GM18511 (cell line): Measurements from ENCODE around the gene GNB5.
"Not testable (repeated sequence)": the region's sequence is repeated elsewhere in the genome, so short reads cannot be mapped to it uniquely, and the experiment has no call there.

Experiments used
- ATAC-seq: cut with Tn5 transposase; IDR thresholded peaks from one replicate; pipeline ENCODE4 v1.9.1; 2021; ENCODE audit warnings: mild to moderate bottlenecking, moderate library complexity; ENCODE audit not compliant: unreplicated experiment

GNB5 gene

GRCh38 chr15:52097180-52097579 lies 94.0 kb downstream of the GNB5 start:
- no peak for ATAC-seq

GRCh38 chr15:52096536-52096935 lies 94.7 kb downstream of the GNB5 start:
- not testable (repeated sequence) for ATAC-seq

DNA sequence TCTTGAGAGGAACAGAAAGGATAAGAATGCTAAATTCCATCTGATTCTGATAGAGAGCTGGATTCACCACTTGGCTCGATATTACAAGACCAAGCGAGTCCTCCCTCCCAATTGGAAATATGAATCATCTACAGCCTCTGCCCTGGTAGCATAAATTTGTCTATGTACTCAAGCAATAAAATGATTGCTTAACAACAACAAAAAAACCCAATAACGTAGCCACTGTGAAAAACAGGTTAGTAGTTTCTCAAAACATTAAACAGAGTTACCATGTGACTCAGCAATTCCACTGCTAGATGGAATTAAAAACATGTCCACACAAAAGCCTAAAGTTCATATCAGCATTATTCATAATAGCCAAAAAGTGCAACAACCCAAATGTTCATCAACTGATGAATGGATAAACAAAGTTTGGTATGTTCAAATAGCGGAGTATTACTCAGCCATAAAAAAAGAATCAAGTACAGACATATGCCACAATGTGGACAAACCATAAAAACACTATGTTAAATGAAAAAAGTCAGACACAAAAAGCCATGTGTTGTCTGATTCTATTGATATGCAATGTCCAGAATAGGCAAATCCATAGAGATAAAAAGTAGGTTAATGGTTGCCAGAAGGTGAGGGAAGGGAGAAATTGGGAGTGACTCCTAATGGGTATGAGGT lies 95.5 kb downstream of the GNB5 start:
- ATAC-seq: no peak

DNA sequence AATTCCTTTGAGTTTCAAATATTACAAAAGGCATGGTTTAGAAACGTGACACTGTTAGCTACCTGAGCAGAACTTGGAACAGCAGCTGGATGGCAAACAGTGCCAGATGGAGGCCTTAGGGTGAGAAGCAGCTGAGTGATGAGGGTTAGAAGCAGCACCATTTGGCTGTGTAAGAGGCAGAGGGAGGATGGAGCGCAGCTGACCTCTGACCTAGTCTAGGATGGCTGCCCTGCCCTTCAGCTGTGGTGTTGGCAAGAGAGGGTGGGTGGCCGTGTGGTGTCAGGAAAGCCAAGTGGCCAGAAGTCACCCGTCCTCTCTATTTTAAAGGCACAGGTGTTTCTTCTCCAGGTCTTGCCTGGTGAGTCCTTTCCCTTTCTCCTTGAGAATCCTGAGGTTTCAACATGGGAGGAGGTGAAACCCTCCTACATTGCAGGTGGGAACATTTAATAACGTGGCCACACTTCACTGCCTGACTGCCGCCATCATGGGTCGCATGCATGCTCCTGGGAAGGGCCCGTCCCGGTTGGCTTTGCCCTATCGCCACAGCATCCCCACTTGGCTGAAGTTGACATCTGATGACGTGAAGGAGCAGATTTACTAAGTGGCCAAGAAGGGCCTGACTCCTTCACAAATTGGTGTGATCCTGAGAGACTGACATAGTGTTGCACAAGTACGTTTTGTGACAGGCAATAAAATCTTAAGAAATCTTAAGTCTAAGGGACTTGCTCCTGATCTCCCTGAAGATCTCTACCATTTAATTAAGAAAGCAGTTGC lies 96.2 kb downstream of the GNB5 start:
- ATAC-seq: no peak

DNA sequence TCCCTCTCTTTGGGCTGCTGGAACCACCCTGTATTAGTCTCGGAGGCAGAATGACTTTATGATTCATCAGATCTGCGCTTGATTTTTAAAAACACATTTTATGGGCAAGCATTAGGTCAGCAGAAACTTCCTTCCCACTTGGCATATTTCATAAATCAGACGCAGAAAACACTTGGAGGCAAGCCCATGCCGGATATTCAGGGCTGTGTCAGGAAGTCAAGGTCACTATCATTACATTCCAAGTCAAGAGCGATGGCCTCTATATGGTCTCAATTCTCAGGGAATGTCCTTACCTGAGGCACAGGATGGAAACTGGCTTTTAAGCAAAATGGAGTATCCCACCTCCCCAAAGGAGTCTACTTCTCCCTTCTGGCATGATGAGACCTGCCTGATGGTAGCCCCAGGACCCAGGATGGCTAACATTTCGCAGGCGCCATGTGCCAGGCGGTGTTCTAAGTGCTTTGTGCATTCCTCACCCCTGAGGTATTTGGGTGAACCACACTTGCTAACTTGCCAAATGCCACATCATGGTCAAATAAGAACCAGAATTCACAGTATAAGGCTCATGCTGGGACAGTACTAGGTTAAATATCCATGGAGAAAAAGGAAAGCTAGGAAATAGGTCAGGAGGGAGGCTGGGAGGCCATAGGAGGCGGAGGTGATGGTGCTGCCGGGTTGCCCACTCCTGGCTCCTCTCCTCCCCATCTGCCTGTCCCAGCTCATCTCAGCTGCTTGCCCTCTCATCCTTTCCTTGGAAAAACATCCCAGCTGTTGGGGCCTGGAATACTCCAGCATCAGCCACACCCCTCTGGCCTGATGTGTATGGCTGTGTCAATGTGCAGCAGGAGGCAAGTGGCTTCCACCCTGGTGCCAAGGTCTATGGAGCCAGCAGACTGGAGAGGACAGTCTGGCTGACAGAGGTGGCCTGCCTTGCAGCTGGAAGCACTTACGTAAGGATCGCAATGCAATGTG lies 97.4 kb downstream of the GNB5 start:
- ATAC-seq: no peak

- ATAC-seq: no peak
These were observed 98.0 kb downstream of the GNB5 start for GRCh38 chr15:52093167-52093538.

- no peak for ATAC-seq
These were observed 101.0 kb downstream of the GNB5 start for GRCh38 chr15:52090193-52090592.

DNA sequence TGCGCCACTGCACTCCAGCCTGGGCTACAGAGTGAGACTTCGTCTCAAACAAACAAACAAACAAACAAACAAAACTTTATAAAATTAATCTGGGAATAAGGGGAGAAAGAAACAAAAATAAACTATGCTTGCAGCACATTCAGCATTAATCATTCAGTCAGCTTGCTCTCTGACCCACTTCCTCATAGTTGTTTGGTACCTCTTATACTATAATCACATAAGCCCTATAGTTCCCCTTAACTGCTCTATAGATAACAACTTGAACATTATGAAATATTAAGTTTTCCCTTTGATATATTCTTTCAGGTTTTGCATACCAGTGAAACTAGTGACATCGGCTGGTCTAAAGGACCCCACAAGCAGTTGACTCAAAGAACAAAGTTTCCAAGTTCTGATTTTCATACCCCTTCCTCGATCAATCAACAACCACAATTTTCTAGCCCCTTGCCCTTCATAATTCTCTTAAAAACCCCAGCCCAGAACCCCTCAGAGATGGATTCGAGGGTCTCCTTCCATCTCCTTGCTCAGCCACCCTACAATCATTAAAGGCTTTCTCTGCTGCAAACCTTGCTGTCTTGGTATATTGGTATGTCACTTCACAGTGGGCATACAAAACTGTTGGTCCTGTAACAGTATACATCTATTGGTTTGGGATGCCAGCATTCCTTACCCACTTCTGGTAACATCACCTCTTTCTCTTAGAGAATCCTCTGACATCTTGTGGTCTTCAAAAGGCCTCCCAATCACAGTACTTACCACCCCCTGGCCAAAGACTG lies 105.0 kb downstream of the GNB5 start:
- ATAC-seq: no peak

GRCh38 chr15:52085299-52085698 lies 105.9 kb downstream of the GNB5 start:
- no peak for ATAC-seq

DNA sequence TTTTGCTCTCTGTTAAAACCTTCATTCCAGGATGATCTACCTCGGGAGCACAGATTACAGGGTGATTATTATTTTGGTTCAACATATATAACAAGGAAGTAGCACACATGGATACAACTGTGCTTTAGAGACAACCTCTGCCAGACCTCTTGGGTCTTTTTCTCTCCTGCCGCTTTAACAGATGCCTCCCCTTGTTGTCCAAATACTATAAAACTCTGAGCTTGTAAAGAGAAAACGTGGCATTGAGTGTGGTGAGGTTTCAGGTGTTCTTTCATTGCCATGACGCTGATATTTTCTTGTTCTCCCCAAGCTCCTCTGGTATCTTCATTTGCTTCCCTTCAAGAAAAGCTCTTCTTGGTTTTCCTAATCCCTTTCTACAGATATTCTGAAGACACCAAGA lies 107.6 kb downstream of the GNB5 start:
- no peak for ATAC-seq

DNA sequence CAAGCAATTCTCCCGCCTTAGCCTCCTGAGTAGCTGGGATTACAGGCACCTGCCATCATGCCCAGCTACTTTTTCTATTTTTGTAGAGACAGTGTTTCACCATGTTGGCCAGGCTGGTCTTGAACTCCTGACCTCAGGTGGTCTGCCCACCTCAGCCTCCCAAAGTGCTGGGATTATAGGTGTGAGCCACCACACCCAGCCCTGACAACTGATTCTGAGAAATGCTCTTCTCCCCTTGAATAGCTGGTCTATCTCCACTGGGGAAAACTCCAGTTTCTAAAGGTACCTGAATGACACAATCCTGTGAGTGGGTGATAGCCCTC lies 108.2 kb downstream of the GNB5 start:
- peak; percentile 22 for ATAC-seq

- peak; percentile 85 for ATAC-seq
These were observed 108.8 kb downstream of the GNB5 start for GRCh38 chr15:52082197-52083036.

- ATAC-seq: no peak
These were observed 110.3 kb downstream of the GNB5 start for GRCh38 chr15:52080706-52081392.

GRCh38 chr15:52080031-52080430 lies 111.2 kb downstream of the GNB5 start:
- no peak for ATAC-seq

GRCh38 chr15:52078876-52079700 lies 112.1 kb downstream of the GNB5 start:
- no peak for ATAC-seq

DNA sequence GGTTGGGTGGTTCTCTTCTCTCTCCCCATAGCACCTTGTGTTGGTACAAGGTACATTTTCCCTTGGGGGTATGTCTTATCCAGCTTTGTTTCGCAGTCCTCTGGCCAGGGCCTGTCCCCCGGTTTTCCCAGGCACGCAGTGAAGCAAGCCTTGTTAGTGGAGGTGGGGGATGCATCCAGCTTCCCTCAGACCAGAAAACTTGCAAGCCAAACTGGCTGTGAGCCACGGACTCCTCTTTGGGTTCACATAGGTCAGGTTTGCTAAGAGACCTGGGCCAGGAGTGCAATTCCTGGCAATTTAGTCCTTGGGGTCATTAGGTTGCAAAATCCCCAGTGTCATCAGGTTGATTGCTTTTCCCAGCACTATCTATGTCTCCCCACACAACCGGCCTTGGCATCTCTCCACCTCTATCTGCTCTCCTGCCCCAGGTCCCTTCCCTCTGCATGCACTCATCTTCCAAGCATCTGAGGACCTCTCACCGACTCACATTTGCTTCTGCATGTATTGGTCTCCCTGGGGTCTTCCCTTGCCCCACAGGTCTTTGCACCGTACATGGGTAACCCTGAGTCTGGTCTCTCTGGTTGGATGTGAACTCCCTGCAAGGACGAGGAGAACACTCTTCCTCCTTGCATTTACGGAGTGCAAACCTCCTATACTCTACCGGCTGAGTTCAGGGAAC lies 112.9 kb downstream of the GNB5 start:
- ATAC-seq: no peak

DNA sequence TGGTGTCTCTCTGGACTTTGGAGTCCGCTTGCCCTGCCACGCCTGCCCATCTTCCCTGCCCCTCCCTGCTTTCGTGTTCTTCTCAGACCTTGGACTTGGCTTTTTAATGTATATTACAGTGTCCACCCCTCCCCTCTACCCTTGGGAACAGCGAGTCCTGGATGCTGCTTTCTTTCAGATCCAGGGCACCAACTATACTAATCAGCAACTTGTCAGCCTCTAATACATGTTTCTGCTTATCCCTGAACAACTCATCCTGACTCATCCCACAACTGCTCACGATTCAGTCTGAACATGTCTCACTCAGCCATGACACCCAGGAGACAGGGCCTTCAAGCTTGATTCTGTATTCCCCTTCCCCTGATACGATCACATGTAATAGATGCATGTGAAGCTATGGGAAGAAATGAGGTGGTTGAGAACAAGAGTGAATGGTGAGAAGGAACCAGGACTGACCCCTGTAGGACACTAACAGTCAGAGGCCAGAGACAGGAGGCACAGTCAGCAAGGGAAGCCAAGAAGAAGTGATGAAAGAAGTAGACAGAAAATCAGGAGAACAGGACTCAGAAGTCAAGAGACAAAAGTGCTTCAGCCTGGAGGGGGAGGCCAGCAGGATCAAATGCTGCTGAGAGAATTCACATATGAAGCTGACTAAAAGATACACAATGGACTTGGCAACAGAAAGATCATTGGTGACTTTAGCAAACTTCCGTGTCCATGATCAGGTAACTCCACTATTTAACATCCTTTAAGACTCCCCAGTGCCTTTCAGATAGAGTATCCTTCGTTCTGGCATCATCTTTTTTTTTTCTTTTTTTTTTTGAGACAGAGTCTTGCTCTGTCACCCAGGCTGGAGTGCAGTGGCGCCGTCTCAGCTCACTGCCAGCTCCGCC lies 114.1 kb downstream of the GNB5 start:
- ATAC-seq: peak; percentile 68
